GM12891 (cell line): Measurements from ENCODE around the gene SYNPO.

Experiments used
- POLR2A ChIP-seq: IDR thresholded peaks from 2 replicates; pipeline ENCODE4 v1.6.1; 2011; ENCODE audit warnings: low read depth, low read length, control low read depth
- POLR2AphosphoS5 ChIP-seq: IDR thresholded peaks from 2 replicates; pipeline ENCODE4 v1.6.1; 2011; ENCODE audit warnings: low read depth, low read length, control low read depth
- POU2F2 ChIP-seq: IDR thresholded peaks from 2 replicates; pipeline ENCODE4 v1.6.1; 2011; ENCODE audit warnings: low read depth, mild to moderate bottlenecking, control low read depth, low read length, moderate library complexity
- SPI1 ChIP-seq: IDR thresholded peaks from 2 replicates; pipeline ENCODE4 v1.6.1; 2011; ENCODE audit warnings: low read depth, low read length, control low read depth
- TAF1 ChIP-seq: IDR thresholded peaks from 2 replicates; pipeline ENCODE4 v1.6.1; 2011; ENCODE audit warnings: low read depth, low read length, control low read depth

- TF ChIP-seq POLR2A (no peak), TAF1 (no peak), POLR2AphosphoS5 (no peak), SPI1 (no peak), POU2F2 (no peak)
Measured at GRCh38 chr5:150616024-150616470, 24.4 kb upstream of the SYNPO start.
